ENCODE measurements around the gene IZUMO1. TPM values are rescaled to one million over a fixed set of nuclear protein-coding genes. Genes with fewer than 3 reads are reported as not detected.

The IZUMO1 gene
- total and polyA plus RNA-seq, 9 of the 15 experiments (the other 6 are each of a cell fraction or from before 2014, with no cell fraction given): 0.14 to 2.1 (median 0.73) TPM

GRCh38 chr19:48784527-48784926, 37.8 kb upstream of the IZUMO1 start (continued):
- no peak for TF ChIP-seq STAT6 (CRISPR knock-in tag; IDR thresholded peaks at IDR 0.05)
- no peak for TF ChIP-seq RREB1 (CRISPR knock-in tag; IDR thresholded peaks at IDR 0.05)
- peak; percentile 94 for TF ChIP-seq DEAF1 (CRISPR knock-in tag; IDR thresholded peaks at IDR 0.05)
- TF ChIP-seq ELF2 (CRISPR knock-in tag; IDR thresholded peaks at IDR 0.05): no peak
- peak; percentile 7; the same call in 1 of the 2 replicates for TF ChIP-seq NR2C1 (IDR thresholded peaks at IDR 0.05)
- TF ChIP-seq NR2C1 (tag; IDR thresholded peaks at IDR 0.05): no peak
- no peak for TF ChIP-seq ZBTB11 (CRISPR knock-in tag; IDR thresholded peaks at IDR 0.05)
- TF ChIP-seq ARID2 (IDR thresholded peaks at IDR 0.05): peak; percentile 95
- TF ChIP-seq BHLHE40 (IDR thresholded peaks at IDR 0.05; ENCODE audit: low read length): peak; percentile 71
- TF ChIP-seq NRF1 (conservative IDR thresholded peaks at IDR 0.05 in 1 of 2, IDR thresholded peaks at IDR 0.05 in 1 of 2): 0 out of 4 replicates have a peak, but pooled peaks of 1 of the 2 experiments have one; percentile 9
- TF ChIP-seq ZNF639 (CRISPR knock-in tag; conservative IDR thresholded peaks at IDR 0.05 in 1 of 2, IDR thresholded peaks at IDR 0.05 in 1 of 2): no peak
